Measurements from ENCODE around the gene CASP8AP2.

- no peak for TF ChIP-seq ZNF512 (CRISPR knock-in tag; IDR thresholded peaks at IDR 0.05; ENCODE audit: borderline replicate concordance)
- no peak for TF ChIP-seq SP1 (CRISPR knock-in tag; conservative IDR thresholded peaks at IDR 0.05)
- no peak for TF ChIP-seq CREB1 (CRISPR knock-in tag; IDR thresholded peaks at IDR 0.05)
- no peak for TF ChIP-seq PRDM15 (CRISPR knock-in tag; IDR thresholded peaks at IDR 0.05)
- no peak for TF ChIP-seq SMAD3 (CRISPR knock-in tag; IDR thresholded peaks at IDR 0.05; ENCODE audit: borderline replicate concordance)
- no peak for TF ChIP-seq CTCF (IDR thresholded peaks at IDR 0.05)
- TF ChIP-seq TEAD1 (CRISPR knock-in tag; IDR thresholded peaks at IDR 0.05): no peak
- TF ChIP-seq IRF1 (CRISPR knock-in tag; IDR thresholded peaks at IDR 0.05): no peak
- no peak for TF ChIP-seq FOXP1 (CRISPR knock-in tag; IDR thresholded peaks at IDR 0.05; ENCODE audit: borderline replicate concordance)
- TF ChIP-seq ZNF396 (CRISPR knock-in tag; IDR thresholded peaks at IDR 0.05; ENCODE audit: borderline replicate concordance): no peak
- no peak for TF ChIP-seq MAX (CRISPR knock-in tag; IDR thresholded peaks at IDR 0.05)
Observed at GRCh38 chr6:89862273-89862672, 32.6 kb downstream of the CASP8AP2 start.

All from WTC11 (cell line).